ENCODE data around the gene COA6. TPM values are rescaled to one million over a fixed set of nuclear protein-coding genes. Genes with fewer than 3 reads are reported as not detected.
"Not testable (repeated sequence)": the region's sequence is repeated elsewhere in the genome, so short reads cannot be mapped to it uniquely, and the experiment has no call there.

COA6 gene
- total and polyA plus RNA-seq, 2 of the 13 experiments (the other 11 are each of a cell fraction or from before 2014, with no cell fraction given), result 32.4 to 104 TPM

DNA sequence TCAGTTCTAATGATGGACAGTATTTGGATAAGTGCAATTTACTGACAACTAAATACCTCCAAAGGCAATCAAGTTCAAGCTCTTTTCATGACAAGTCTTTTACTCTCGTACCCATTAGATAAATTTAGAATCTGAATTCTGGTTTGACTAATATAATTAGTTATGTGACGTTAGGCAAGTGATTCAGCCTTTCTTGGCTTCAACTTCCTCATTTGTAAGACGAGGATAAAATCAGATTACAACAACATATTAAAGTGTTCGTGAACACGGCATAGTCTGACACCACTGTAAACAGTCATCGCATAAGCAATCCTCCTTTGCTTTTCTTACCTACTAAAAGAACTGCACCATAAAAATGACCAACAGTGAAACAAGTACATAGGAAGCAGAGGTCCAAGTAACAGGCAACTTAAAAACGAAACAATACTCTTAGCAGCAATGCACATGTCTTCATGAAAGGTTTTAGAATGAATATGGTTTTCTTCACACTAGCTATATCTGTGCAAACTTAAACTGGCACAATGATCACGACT lies 25.7 kb downstream of the COA6 start (continued):
- TF ChIP-seq HNRNPLL (IDR thresholded peaks at IDR 0.05; ENCODE audit: low read depth, low read length, poor library complexity, severe bottlenecking) (no peak), PHF5A (CRISPR knock-in tag; IDR thresholded peaks at IDR 0.05; ENCODE audit: low read depth, unreplicated experiment) (no peak), FOXA3 (CRISPR knock-in tag; IDR thresholded peaks at IDR 0.05) (no peak), HINFP (CRISPR knock-in tag; IDR thresholded peaks at IDR 0.05; ENCODE audit: low read depth) (no peak), NCOR1 (IDR thresholded peaks at IDR 0.05; ENCODE audit: borderline replicate concordance, low read length) (no peak), CENPT (CRISPR knock-in tag; IDR thresholded peaks at IDR 0.05; ENCODE audit: low read depth) (no peak), MZF1 (CRISPR knock-in tag; IDR thresholded peaks at IDR 0.05; ENCODE audit: borderline replicate concordance) (no peak)

DNA sequence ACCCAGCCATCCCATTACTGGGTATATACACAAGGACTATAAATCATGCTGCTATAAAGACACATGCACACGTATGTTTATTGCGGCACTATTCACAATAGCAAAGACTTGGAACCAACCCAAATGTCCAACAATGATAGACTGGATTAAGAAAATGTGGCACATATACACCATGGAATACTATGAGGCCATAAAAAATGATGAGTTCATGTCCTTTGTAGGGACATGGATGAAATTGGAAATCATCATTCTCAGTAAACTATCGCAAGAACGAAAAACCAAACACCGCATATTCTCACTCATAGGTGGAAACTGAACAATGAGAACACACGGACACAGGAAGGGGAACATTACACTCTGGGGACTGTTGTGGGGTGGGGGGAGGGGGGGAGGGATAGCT lies 26.3 kb downstream of the COA6 start:
- POLR2A ChIA-PET; H3K4me1 ChIP-seq (ENCODE audit: insufficient read depth, low read length); H4K20me1 ChIP-seq (ENCODE audit: insufficient read depth, low read length); DNase-seq (ENCODE audit: low spot score); CTCF ChIA-PET (ENCODE audit: low intra/inter-chr PET ratio, low total read pairs); intact Hi-C loops (cut with micrococcal nuclease; ENCODE audit: unreplicated experiment); H3K4me3 ChIP-seq (replicated peaks in 1 of 3; ENCODE audit: insufficient read depth in 1 of 3, low read depth in 2 of 3, low read length in 3 of 3); H3K9me3 ChIP-seq (ENCODE audit: low read length); FAIRE-seq; BruUV-seq (replicated peaks); H2AFZ ChIP-seq (ENCODE audit: low read length); H3K4me2 ChIP-seq (ENCODE audit: low read depth, low read length); H3K27ac ChIP-seq (ENCODE audit: extremely low read length, insufficient read depth, low read length); ATAC-seq; H3K79me2 ChIP-seq (ENCODE audit: insufficient read depth, low read length); H3K27me3 ChIP-seq (ENCODE audit: control insufficient read depth in 1 of 2, insufficient read depth in 2 of 2, low read length in 2 of 2); in situ Hi-C loops (cut with HindIII; ENCODE audit: extremely low pct_ligation_motif_present, low pct_unique_long_range_greater_than_20kb); H3K9ac ChIP-seq (ENCODE audit: insufficient read depth, low read depth, low read length): not testable (repeated sequence)
- WGBS (ENCODE audit: low lambda C conversion rate), result 95% methylated on average over 6 of the region's 6 CpGs
- peaks cover under 1 to 13% of the 10 kb centered on the region in 2 experiments; a peak in 4 of 5 replicates for H3K36me3 ChIP-seq (replicated peaks in 1 of 2; ENCODE audit: control insufficient read depth in 1 of 2, insufficient read depth in 2 of 2, low read length in 2 of 2)

All from HepG2 (cell line).